ENCODE results near the gene YDJC.

- no peak for TF ChIP-seq SMC3 (IDR thresholded peaks at IDR 0.05; ENCODE audit: low read depth, low read length)
- TF ChIP-seq, protein P1, sequence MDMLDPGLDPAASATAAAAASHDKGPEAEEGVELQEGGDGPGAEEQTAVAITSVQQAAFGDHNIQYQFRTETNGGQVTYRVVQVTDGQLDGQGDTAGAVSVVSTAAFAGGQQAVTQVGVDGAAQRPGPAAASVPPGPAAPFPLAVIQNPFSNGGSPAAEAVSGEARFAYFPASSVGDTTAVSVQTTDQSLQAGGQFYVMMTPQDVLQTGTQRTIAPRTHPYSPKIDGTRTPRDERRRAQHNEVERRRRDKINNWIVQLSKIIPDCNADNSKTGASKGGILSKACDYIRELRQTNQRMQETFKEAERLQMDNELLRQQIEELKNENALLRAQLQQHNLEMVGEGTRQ (IDR thresholded peaks at IDR 0.05; ENCODE audit: low read depth, low read length): no peak
- TF ChIP-seq, protein P2, sequence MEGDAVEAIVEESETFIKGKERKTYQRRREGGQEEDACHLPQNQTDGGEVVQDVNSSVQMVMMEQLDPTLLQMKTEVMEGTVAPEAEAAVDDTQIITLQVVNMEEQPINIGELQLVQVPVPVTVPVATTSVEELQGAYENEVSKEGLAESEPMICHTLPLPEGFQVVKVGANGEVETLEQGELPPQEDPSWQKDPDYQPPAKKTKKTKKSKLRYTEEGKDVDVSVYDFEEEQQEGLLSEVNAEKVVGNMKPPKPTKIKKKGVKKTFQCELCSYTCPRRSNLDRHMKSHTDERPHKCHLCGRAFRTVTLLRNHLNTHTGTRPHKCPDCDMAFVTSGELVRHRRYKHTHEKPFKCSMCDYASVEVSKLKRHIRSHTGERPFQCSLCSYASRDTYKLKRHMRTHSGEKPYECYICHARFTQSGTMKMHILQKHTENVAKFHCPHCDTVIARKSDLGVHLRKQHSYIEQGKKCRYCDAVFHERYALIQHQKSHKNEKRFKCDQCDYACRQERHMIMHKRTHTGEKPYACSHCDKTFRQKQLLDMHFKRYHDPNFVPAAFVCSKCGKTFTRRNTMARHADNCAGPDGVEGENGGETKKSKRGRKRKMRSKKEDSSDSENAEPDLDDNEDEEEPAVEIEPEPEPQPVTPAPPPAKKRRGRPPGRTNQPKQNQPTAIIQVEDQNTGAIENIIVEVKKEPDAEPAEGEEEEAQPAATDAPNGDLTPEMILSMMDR (conservative IDR thresholded peaks at IDR 0.05; ENCODE audit: low read depth, low read length): no peak
- TF ChIP-seq RCOR1 (IDR thresholded peaks at IDR 0.05; ENCODE audit: insufficient replicate concordance, low read length): no peak
- no peak for TF ChIP-seq POLR2A (IDR thresholded peaks at IDR 0.05; ENCODE audit: low read depth, low read length)
- no peak for TF ChIP-seq BHLHE40 (IDR thresholded peaks at IDR 0.05; ENCODE audit: low read depth, low read length)
- TF ChIP-seq MAZ (IDR thresholded peaks at IDR 0.05; ENCODE audit: borderline replicate concordance, low read depth, low read length): no peak
- no peak for TF ChIP-seq RAD21 (IDR thresholded peaks at IDR 0.05; ENCODE audit: low read length)
- TF ChIP-seq, protein P3, sequence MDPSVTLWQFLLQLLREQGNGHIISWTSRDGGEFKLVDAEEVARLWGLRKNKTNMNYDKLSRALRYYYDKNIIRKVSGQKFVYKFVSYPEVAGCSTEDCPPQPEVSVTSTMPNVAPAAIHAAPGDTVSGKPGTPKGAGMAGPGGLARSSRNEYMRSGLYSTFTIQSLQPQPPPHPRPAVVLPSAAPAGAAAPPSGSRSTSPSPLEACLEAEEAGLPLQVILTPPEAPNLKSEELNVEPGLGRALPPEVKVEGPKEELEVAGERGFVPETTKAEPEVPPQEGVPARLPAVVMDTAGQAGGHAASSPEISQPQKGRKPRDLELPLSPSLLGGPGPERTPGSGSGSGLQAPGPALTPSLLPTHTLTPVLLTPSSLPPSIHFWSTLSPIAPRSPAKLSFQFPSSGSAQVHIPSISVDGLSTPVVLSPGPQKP (IDR thresholded peaks at IDR 0.05; ENCODE audit: borderline replicate concordance, low read depth, low read length): no peak
- TF ChIP-seq MAFK (IDR thresholded peaks at IDR 0.05; ENCODE audit: low read depth, low read length): no peak
- TF ChIP-seq CHD1 (IDR thresholded peaks at IDR 0.05; ENCODE audit: low read depth, low read length): no peak
- no peak for TF ChIP-seq RFX5 (IDR thresholded peaks at IDR 0.05; ENCODE audit: low read depth, low read length)
- no peak for TF ChIP-seq MXI1 (IDR thresholded peaks at IDR 0.05; ENCODE audit: borderline replicate concordance, low read depth, low read length)
These were observed 1.2 kb downstream of the YDJC start for GRCh38 chr22:21628386-21629254.

All from IMR-90 (cell line).